Hepatocyte (in vitro differentiated cells): Measurements from ENCODE around the gene SLIT1.

Experiments
- EZH2 ChIP-seq: fragments of 200-600 bp; sonication (generic); IDR thresholded peaks from 2 replicates; pipeline ENCODE4 v1.6.1; 2016; ENCODE audit warnings: antibody characterized with exemption, mild to moderate bottlenecking, borderline replicate concordance
- TF ChIP-seq, protein P1 (sequence below): fragments of 200-600 bp; sonication (generic); IDR thresholded peaks from 2 replicates; pipeline ENCODE4 v1.5.1; 2016; ENCODE audit warnings: antibody characterized with exemption, mild to moderate bottlenecking; ENCODE audit not compliant: poor library complexity

- TF ChIP-seq, protein P1, sequence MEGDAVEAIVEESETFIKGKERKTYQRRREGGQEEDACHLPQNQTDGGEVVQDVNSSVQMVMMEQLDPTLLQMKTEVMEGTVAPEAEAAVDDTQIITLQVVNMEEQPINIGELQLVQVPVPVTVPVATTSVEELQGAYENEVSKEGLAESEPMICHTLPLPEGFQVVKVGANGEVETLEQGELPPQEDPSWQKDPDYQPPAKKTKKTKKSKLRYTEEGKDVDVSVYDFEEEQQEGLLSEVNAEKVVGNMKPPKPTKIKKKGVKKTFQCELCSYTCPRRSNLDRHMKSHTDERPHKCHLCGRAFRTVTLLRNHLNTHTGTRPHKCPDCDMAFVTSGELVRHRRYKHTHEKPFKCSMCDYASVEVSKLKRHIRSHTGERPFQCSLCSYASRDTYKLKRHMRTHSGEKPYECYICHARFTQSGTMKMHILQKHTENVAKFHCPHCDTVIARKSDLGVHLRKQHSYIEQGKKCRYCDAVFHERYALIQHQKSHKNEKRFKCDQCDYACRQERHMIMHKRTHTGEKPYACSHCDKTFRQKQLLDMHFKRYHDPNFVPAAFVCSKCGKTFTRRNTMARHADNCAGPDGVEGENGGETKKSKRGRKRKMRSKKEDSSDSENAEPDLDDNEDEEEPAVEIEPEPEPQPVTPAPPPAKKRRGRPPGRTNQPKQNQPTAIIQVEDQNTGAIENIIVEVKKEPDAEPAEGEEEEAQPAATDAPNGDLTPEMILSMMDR: peak; percentile 77
- no peak for TF ChIP-seq EZH2
Observed at GRCh38 chr10:97081621-97082235, 104.0 kb downstream of the SLIT1 start.
